ENCODE measurements around the gene SEMA3G. TPM values are rescaled to one million over a fixed set of nuclear protein-coding genes. Genes with fewer than 3 reads are reported as not detected.

Gene SEMA3G
- total RNA-seq, 1 donor from 2014 or later = 12.9 TPM

DNA sequence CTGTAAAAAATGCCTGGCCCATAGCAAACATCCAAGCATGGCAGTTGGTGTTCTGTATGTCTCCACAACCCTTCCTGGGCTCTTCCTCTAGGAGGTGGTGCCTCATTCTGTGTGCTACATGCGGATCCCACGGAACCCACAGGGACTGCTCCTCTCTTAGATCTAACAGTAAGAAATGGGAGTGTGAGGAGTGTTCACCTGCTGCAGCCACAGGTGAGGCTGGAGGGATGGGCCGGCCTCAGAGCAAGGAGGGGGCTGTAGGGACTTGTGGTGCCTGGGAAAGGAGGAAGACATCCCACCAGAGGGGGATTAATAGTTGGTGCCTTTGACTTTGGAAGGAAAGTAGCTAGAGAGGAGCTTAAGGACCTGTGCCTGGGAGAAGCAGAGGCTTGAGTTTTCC lies 22.2 kb downstream of the SEMA3G start:
- no peak for DNase-seq (ENCODE audit: low read depth in 2 of 2)

DNA sequence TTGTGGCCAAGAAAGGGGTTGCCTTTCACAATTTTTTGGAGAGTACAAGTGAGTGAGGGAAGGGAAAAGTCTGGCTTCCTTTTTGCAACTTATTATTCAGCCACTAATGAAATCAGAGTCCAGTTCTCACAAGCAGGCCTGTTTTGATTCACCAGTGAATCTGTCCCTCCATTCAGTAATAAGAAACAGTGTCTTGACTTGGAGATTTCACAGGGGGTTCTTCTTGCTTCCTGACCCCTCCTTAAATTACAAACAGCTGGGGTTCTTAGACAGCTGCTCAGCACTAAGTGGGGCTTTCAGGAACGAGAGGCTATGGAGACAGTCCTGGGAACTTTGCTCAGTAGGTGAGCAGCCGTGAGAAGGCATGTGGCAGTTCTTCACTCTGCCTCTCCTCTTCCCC lies 24.5 kb downstream of the SEMA3G start:
- no peak for DNase-seq (ENCODE audit: low read depth in 2 of 2)

DNA sequence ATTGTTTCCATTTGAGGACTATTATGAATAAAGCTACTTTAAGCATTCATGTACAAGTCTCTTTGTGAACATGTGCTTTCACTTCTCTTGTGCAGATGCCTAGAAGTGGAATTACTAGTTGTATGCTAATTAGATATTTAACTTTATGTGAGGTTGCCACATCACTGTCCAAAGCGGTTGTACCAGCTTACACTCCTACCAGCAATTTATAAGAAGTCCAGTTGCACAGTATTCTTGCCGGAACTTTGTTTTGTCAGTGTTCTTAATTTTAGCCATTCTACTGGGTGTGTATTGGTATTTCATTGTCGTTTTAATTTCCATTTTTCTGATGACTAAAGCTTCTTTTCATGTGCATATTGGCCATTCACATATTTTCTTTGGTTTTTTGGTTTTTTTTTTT lies 29.1 kb downstream of the SEMA3G start:
- no peak for DNase-seq (ENCODE audit: low read depth in 2 of 2)

DNA sequence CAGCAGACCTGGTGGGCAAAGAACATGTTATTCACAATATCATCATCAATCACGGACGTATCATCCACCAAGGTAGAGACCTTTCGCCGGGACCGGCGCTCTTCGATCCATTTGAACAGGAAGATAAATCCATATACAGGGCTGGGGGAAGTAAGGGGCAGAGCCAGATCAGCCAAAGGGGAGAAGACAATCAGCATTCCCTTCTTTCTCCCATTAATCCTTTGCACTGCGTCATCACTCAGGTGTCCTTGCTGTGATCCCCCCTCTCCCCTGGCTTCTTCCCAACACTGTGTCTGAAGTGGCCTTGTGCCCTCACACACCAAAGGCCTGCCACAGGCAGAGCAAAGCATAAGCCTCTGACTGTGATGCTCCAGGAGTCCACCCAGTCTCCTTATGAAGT lies 36.4 kb downstream of the SEMA3G start:
- DNase-seq (ENCODE audit: low read depth in 2 of 2) = no peak

DNA sequence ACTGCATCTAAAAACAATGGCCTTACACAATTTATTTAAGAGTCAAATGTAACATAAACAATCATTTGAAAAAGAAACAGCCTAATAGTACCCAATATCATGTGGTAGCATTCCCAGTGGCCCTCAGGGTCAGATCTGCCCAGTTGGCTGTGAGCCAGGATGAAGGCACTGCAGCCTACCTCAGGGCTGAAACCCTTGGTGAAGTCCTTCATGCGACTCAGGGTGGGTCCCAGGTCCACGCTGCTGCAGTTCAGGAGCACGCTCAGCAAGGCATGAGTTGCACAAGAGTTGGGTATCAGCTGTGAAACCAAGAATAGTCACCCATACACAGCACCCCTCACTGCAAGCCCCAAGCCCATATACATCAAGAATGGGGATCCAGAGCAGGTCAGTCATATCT lies 37.1 kb downstream of the SEMA3G start:
- no peak for DNase-seq (ENCODE audit: low read depth in 2 of 2)

DNA sequence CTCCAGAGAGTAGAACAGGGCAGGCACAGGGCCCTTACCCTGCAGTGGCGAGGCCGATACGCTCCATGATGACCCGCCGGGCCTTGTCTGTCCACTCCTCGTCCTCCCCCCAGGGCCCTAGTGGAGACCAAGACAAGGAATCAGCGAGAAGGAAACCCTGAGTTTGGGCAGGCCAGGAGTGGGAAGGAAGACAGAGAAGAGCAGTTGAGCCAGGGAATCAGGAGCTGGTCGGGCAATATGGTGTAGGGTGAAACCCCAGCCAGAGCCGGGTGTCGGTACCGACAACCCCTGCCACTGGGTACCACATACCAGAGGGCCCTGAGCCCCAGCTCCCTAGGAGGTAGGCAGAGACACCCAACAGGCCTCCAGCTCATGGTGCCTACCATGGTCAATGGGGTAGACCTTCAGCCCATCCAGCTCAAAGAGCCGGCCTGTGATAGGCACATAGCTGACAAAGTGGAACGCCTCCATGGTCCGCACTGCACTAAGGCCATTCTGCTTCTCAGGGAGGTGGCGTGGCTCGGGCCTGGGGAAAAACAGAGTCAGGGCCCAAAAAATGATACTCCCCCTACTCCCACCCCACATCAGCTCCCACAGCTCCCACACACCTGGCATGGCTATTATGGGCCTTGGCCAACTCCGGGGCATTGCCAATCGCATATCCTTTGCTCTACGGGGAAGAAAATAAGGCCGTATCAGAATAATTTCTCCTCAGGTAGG lies 38.0 kb downstream of the SEMA3G start:
- no peak for DNase-seq (ENCODE audit: low read depth in 2 of 2)

DNA sequence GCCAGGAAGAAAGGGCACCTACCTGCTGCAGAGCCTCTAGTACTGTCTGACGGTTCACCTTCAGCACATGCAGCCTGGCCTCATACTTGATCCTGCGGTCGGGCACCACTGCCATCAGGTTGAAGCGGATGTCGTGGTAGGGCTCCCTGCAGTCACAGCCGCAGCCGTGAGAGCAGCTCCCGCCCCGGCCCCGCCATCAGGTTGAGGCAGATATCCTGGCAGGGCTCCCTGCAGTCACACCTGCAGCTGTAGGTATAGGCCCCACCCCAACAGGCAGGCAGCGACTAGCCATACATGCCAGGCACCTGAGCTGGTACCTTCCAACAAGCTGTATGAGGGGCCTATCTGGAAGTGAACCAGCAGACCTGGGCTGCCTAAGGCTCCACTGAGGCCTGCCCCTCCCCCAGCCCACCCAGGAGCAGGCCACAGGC lies 38.7 kb downstream of the SEMA3G start:
- no peak for DNase-seq (ENCODE audit: low read depth in 2 of 2)

DNA sequence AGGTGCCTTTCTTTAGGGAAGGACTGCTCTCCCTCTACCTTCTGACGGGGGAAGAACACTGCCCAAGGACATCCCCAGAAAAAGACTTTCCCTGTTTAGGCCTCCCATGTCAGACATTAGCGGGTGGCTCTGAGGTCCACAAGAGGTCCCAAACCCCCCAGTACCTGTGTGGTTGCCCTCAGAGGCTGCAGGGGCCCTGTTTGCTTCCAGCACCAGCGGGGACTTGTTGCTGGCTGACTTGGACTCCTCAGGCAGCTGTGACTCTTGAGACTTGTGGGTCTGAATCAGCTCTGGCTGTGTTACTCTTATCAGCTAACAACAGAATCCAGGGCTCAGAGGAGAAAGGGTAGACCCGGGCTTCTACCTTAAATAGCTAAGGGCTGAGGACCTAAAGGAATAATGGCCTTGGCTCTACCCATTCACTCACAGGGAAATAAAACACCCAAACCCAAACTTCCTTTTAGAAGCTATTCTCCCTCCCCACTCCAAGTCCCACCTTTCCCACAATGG lies 39.2 kb downstream of the SEMA3G start:
- DNase-seq (ENCODE audit: low read depth in 2 of 2) = no peak

DNA sequence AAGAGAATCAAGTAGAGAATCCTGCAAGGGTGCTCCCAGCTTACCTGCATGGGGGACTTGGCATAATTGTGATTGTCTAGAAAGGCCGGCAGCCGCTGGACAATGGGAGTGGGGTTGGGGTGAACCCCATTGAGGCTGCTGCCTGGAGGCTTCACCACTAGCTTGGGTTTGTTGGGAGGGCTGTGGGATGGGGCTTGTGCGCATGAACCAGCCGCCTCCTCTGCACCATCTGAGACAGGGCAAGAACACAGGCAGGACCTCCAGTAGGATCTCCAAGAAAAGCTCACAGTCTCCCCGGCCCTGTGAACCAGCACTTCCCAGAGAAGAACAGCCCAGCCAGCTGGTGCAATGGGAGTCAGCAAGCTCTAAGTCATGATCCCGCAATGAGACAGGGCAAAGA lies 39.8 kb downstream of the SEMA3G start:
- no peak for DNase-seq (ENCODE audit: low read depth in 2 of 2)

DNA sequence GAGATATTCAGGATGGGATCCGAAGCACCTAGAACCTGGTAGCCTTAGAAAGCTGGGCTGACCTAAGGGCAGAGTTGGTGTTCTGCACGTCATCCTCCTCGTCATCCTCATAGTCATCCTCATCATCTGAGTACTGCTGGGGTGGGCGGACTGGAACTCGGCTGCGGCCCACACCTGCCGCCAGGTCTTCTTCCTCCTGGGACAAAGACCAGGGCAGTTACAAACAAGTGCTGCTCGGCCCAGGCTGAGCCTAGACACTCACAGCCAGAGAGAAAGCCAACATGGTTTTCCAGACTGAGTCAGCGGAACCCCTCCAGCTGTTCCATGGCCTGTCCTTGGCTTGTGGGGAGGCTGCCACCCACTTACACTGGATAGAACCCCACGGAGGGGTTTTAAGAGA lies 40.5 kb downstream of the SEMA3G start:
- DNase-seq (ENCODE audit: low read depth in 2 of 2) = no peak

DNA sequence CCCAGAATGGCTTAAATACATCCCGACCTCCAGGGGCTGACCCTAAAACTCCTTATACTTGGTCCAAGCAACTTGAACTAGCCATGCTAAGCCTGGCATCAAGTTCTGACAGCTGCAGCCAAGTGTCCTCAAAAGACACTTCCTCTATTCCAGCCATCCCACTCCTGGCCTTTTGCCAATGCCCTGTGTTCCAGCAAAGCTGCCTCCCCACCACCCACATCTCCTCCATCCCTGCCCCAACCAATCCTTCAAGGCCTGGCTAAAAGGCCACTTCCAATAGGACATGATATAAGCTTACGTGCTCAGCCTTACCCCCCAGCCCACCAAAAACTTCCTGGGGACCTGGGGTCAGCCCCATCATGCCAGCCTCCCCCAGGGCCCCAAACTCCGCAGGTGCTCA lies 40.9 kb downstream of the SEMA3G start:
- no peak for DNase-seq (ENCODE audit: low read depth in 2 of 2)

DNA sequence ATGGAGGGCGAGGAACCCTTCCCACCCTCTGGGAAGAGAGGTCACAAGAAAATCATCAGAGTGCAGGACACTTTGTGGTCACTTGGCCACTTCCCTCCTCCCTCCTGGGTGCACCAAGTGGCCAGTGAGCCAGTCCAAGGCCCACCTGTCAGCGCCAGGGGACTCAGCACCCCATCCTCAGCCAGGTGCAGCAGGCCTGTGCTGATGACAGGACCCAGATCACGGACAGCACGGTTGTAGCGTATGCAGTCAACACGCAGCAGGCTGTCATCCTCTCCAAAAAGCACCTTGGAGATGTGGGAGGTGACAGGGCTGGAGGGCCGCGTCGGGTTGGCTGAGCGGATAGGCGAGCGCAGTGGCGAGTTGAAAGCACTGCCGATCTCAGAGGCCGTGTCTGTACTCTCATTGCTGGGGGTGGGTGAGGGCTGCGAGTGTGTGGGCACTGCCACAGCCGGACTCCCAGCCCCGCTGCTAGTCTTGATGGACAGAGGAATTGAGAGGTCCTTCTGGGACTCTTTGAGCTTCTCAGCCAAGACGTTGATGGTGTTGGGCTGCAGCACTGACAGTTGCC lies 41.5 kb downstream of the SEMA3G start:
- no peak for DNase-seq (ENCODE audit: low read depth in 2 of 2)

DNA sequence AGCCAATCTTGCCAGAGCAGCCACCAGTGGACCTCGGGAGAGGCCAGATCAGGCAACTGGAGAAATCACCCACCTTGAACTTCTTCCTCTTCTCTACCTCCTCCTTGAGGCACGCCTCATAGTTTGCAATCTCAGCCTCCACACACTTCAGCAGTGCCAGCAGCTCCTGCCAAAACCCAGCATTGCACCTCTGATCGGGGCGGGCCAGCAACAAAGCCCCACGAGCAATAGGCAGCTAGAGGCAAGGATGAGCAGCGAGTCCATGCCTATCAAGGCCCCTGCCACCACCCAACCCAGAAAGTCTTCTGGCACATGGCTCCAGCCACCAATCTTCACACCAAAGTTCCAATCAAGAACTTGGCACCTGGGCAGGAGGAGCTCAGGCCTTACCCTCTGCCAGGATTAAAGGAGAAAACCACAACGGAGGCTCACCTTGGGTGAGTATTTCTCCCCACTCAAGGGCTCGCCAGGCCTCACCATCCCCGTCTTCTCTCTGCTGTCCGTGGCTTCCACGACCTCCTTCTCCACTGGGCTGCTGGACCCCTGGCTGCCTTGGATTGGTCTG lies 42.1 kb downstream of the SEMA3G start:
- no peak for DNase-seq (ENCODE audit: low read depth in 2 of 2)

DNA sequence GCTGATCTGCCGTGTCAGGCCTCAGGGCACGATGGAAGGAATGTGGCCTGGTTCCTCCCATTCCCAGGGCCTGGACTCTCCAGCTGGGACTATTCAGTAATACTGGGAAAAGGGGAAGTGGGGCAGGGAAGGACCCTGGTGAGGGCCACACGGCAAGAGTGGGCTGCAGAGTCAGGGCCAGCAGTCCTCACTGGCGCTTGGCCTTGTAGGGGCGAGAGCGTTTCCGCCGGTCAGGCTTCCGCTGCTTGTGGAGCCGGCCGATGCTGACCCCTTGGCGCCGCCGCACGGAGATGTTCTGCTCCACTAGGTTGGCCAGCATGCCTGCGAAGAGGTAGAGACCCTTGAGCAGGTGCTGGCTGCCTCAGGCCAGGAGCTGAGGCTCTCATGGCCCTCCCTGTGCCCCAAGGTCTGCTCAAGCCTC lies 42.8 kb downstream of the SEMA3G start:
- DNase-seq (ENCODE audit: low read depth in 2 of 2) = no peak

DNA sequence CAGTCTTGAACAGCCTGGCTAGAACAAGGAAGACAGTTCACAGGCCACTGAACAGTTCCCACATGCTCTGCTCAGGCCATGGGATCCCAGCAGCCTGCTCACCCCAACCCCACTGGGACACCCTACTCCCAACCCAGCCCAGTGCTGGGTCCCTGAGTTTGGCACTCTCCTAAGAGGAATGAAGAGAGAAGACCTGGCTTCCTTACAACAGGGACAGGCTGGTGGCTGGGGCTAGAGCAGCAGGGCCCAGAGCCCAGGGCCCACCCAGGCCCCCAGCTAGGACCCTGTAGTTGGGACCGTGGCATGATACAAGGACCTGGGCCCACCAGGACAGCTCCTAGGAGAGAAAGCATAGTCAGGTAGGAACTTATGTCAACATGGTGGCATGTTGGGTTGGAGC lies 43.4 kb downstream of the SEMA3G start:
- no peak for DNase-seq (ENCODE audit: low read depth in 2 of 2)

DNA sequence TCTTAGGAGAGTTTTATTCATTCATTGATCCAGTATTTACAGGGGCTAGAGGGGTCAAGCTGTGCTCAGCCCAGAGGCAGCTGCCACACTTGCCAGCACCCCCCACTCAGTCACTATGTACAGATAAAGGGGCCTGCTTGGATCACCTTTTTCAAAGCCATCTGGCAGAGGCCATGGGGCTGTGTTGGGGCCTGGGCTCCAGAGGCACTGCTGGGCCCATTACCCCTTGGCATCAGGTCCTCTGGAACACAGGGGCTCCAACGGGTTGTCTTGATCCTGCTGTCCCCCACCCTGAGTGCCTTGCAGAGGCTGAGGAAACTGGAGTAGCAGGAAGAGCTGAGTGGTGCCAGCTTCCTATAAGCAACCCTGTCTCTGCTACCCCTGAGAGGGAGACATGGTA lies 43.9 kb downstream of the SEMA3G start:
- DNase-seq (ENCODE audit: low read depth in 2 of 2) = no peak

DNA sequence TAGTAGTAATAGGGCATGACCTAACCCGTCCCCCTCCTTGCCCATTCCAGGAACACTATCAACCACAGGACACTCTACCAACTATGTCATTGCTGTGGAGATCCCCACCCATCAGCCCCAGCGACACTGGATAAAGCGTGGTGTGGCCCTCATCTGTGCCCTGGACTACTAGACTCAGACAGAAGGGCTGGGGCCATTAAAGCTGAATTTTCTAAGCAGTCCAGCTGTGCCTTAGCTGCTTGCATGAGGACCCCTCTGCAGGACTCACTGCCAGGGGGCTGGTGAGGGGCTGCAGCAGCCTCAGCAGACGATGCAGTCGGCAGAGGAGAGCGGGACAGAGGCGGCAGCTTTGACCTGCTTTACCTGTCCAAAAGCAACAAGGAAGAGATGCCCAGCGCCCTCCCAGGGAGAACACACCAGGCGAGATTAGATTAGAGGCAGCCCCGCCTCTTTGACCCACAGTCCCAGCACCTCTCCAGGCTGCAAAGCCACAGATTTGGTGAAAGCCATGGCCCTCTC lies 44.6 kb downstream of the SEMA3G start:
- DNase-seq (ENCODE audit: low read depth in 2 of 2) = no peak

DNA sequence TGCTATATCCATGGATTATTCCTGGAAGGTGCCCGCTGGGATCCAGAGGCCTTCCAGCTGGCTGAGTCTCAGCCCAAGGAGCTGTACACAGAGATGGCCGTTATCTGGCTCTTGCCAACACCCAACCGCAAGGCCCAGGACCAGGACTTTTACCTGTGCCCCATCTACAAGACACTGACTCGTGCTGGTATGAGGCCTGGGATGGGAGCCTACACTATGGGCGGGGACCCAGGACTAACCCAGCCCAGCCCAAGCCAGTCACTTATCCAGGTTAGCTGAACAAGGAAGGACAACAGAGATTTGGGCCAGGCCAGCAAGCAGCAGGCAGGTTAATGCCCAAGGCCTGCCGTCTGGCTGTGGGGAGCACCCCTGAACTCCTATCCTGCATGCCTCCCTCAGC lies 45.3 kb downstream of the SEMA3G start:
- no peak for DNase-seq (ENCODE audit: low read depth in 2 of 2)

DNA sequence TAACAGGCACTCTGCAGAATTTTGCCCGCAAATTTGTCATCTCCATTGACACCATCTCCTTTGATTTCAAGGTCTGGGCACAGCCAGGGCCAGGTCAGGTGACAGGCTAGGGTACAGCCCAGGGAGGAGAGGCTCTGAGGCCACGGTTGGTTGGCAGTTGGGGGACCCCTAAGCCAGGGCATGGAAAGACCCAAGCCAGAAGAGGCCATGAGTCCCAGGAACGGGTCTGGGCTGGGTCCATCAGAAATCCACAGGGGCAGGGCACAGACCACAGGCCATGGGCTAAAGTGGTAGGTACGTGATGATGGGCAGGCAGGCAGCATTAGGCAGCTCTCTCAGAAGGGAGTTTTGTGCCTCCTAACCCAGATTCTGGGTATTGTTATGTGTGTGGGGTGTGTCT lies 45.8 kb downstream of the SEMA3G start:
- DNase-seq (ENCODE audit: low read depth in 2 of 2) = no peak

DNA sequence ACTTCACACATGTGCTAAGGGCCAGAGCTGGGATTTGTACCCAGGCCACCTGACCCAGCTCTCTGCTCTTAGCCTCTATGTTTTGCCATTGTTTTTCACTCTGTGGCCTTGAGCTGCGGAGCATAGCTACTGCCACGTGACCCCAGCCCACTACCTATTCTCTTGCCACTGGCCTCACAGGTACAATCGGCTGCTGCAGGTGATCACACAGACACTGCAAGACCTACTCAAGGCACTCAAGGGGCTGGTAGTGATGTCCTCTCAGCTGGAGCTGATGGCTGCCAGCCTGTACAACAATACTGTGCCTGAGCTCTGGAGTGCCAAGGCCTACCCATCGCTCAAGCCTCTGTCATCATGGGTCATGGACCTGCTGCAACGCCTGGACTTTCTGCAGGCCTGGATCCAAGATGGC lies 46.2 kb downstream of the SEMA3G start:
- no peak for DNase-seq (ENCODE audit: low read depth in 2 of 2)

DNA sequence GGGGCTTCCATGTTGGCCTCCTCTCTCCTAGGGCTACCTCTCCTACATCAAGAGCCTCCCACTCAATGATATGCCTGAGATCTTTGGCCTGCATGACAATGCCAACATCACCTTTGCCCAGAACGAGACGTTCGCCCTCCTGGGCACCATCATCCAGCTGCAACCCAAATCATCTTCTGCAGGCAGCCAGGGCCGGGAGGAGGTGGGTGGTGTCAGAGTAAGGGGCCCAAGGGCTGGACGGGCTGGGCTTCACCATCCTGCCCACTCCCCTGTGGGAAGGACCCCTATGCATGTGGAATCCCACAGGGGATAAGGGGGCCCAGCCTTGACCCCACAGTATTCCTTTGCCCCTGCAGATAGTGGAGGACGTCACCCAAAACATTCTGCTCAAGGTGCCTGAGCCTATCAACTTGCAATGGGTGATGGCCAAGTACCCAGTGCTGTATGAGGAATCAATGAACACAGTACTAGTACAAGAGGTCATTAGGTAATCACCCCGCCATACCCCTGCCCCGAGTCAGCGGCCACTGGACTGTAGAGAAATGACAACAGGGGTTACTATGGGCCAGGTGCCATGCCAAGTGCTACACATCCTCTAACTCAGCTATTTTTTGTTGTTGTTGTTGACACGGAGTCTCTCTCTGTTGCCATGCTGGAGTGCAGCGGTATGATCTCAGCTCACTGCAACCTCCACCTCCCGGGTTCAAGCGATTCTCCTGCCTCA lies 47.1 kb downstream of the SEMA3G start:
- no peak for DNase-seq (ENCODE audit: low read depth in 2 of 2)

DNA sequence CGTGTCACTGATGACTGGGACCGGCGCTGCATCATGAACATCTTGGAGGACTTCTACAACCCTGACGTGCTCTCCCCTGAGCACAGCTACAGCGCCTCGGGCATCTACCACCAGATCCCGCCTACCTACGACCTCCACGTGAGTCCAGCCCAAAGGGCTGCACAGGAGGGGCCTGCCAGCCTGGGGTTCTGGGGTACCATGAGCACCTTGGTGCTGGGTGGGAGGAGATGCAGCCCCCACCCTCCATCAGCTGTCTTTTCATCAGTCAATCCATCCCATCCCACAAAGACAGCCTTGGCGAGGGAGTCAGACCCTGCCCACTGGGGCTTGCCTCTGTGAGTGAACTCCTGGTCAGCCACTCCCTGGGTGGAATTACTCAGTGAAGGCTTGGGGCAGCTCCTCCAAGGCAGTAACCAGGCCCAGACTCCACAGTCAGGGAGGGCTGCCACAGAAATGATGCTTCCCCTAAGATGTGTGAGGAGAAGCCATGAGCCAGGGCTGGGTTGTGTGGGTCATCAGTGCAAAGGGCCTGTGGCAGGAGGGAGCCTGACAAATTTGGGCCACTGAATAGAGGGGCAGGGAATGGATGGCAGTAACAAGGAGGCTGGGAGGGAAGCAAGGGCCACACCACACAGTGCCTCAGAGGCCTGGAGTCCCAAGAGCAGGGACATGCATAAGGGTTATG lies 47.9 kb downstream of the SEMA3G start:
- DNase-seq (ENCODE audit: low read depth in 2 of 2) = no peak

Measured in lung microvascular endothelial cell (primary cell).